Adrenal gland (tissue), 12 donors: ENCODE data around the gene CIZ1. TPM values are rescaled to one million over a fixed set of nuclear protein-coding genes. Genes with fewer than 3 reads are reported as not detected.

ENCODE experiments used
- DNase-seq, 7 donors: peaks; one replicate each; pipeline ENCODE4 v3.0.0-alpha.2; 2019 to 2020
- H3K27ac ChIP-seq, 5 donors: fragments of 200-600 bp; sonication (generic) in 4 of 5; 1 replicate in 3 of 5; 2 replicates in 2 of 5; pipeline versions ENCODE4 v1.5.1 to v1.8.0; 2016 to 2020; ENCODE audit warnings: mild to moderate bottlenecking in 1 of 5
- H3K27me3 ChIP-seq: fragments of 200-600 bp; 2 replicates; pipeline ENCODE4 v1.8.0; 2021
- H3K36me3 ChIP-seq, 2 donors: fragments of 200-600 bp; replicated peaks in 1 of 2; 1 replicate in 1 of 2; 2 replicates in 1 of 2; pipeline versions ENCODE4 v1.5.1 to v1.8.0; 2018 to 2022
- H3K4me1 ChIP-seq, 2 donors: fragments of 200-600 bp; replicated peaks in 1 of 2; 1 replicate in 1 of 2; 2 replicates in 1 of 2; pipeline versions ENCODE4 v1.5.1 to v1.8.0; 2018 to 2021
- H3K4me3 ChIP-seq, 4 donors: fragments of 200-600 bp; sonication (generic) in 3 of 4; one replicate each; pipeline ENCODE4 v1.5.1; 2016 to 2018
- H3K9me3 ChIP-seq, 3 donors: fragments of 200-600 bp; sonication (generic) in 1 of 3; replicated peaks in 1 of 3; 1 replicate in 2 of 3; 2 replicates in 1 of 3; pipeline versions ENCODE4 v1.5.1 to v1.8.0; 2016 to 2021
- CTCF ChIP-seq, 6 experiments: fragments of 450-650 bp in 4 of 6; fragments of 200-600 bp in 2 of 6; sonication (generic) in 1 of 6; IDR thresholded peaks; 1 replicate in 5 of 6; 2 replicates in 1 of 6; pipeline versions ENCODE4 v1.5.1 to v1.8.0; 2016 to 2021; ENCODE audit warnings: antibody characterized with exemption in 6 of 6, mild to moderate bottlenecking in 2 of 6, moderate library complexity in 1 of 6
- POLR2A ChIP-seq, 2 donors: fragments of 450-650 bp; IDR thresholded peaks; one replicate each; pipeline ENCODE4 v1.6.1; 2017; ENCODE audit warnings: antibody characterized with exemption in 2 of 2, mild to moderate bottlenecking in 2 of 2, moderate library complexity in 1 of 2
- WGBS, 4 donors: extraction: QIAGEN DNeasy Blood & Tissue Kit in 2 of 4; methylation state at CpG; one replicate each; pipeline versions ENCODE4 v1.1.5 to v1.1.7; 2013 to 2017; 5-methylcytosine and 5-hydroxymethylcytosine counted together
- intact Hi-C, 2 donors: fragments of 100-400 bp; cut with DNase I; formaldehyde crosslinking; loops; one replicate each; pipeline versions ENCODE4 v1.14.1 to v1.15.0; 2022 to 2023
- polyA plus RNA-seq, 3 donors: library from polyadenylated mRNA; stranded (reverse); fragments of 200-250 nt in 2 of 3; fragments of 350-450 nt in 1 of 3; fragmentation: Illumina TruSeq in 1 of 3; extraction: RNeasy Lipid Tissue Mini Kit (QIAGEN cat#74804) in 1 of 3; gene quantifications; one replicate each; pipeline ENCODE4 v1.2.3, GENCODE V29; 2013 to 2014
- total RNA-seq, 9 donors: library from RNA; depleted of rRNA in 4 of 9; stranded (reverse); fragments of >200 nt in 4 of 9; fragments of 120-200 nt in 1 of 9; fragmentation: NEBNext Ultra II Directional in 1 of 9; extraction: Animal tissue kit (Norgen Biotek cat#: 25700) in 1 of 9; gene quantifications; one replicate each; pipeline versions ENCODE4 v1.1.0 to v1.2.4, GENCODE V29; 2013 to 2023
- donor health status: healthy with polysubstance abuse.
- donor health status: Bipolar disorder and iron deficiency.
- donor health status: DM: yes; HTN: yes; CAD: no.
- donor health status: DM: no; HTN: no; CAD: no.
- donor health status: DM: no; HTN: no; CAD: no.
- donor health status: DM: yes; HTN: yes; CAD: no.

Gene CIZ1
- total and polyA plus RNA-seq, 12 donors, result 25.3 to 142 (median 80.4) TPM

- peak in 1 of 7 donors; percentile 12 for DNase-seq
- intact Hi-C loops, result no loop called here
- Histone ChIP-seq H3K27me3 (no peaks in the 10 kb centered on the region), H3K4me1 (peaks cover 0 to 9% of the 10 kb centered on the region in 2 donors), H3K4me3 (no peak overlapping the region), H3K27ac (no peak overlapping the region), H3K36me3 (no peaks in the 10 kb centered on the region), H3K9me3 (no peaks in the 10 kb centered on the region)
- 88 to 96% (median 90%) methylated on average over 8 of the region's 8 CpGs for WGBS, 4 donors
- TF ChIP-seq CTCF (IDR thresholded peaks at IDR 0.05) (no peak), POLR2A (IDR thresholded peaks at IDR 0.05) (no peak)
These were observed 44.7 kb downstream of the CIZ1 start for GRCh38 chr9:128146591-128147120.

DNA sequence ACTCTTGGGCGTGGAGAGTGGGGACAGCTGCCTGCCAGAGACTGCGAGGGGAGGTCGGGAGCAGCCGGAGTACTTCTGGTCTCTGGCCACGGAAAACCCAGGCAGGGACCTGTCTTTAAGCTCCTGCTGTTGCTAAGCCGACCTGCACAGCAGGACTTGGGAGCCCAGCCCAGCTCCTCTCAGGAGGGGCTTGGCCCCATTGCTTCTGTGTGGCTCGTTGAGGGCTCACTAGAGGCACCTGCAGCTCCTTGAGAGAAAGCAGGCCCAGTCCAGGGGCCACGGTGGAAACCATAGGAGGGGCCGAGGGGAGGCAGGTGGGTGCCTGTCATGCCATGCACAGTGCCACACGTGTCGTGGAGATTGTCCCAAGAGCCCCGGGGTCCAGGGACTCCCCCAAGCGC, 45.4 kb downstream of the CIZ1 start:
- H3K4me1 ChIP-seq, result peaks cover 0 to 9% of the 10 kb centered on the region in 2 donors
- no peak overlapping the region for H3K4me3 ChIP-seq
- no peaks in the 10 kb centered on the region for H3K9me3 ChIP-seq
- no peaks in the 10 kb centered on the region for H3K27me3 ChIP-seq
- no peak for DNase-seq
- TF ChIP-seq CTCF (IDR thresholded peaks at IDR 0.05), result no peak
- no peak for TF ChIP-seq POLR2A (IDR thresholded peaks at IDR 0.05)
- no peaks in the 10 kb centered on the region for H3K36me3 ChIP-seq
- no peak overlapping the region for H3K27ac ChIP-seq
- intact Hi-C loops, result no loop called here
- 80 to 89% (median 87%) methylated on average over 7 to 13 of the region's 13 CpGs for WGBS, 4 donors

DNA sequence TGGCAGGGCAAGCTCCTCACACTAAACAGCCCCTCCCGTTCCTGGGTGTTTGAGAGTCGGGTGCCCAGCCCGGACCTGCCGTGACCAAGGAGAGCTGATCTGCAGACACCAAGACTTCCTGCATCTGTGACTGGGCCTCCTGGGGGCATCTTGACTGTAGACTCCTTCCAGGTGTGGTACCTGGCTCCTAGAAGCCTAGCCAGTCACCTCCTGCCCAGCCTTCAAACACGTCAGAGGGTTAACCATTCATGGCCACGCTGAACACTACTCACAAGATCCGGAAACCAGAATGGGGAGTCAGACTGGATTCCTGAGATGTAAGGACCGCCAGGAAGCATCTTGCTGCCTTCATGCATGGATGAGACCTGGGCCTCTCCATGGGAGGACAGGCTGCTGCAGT, 45.8 kb downstream of the CIZ1 start:
- TF ChIP-seq CTCF (IDR thresholded peaks at IDR 0.05) (no peak), POLR2A (IDR thresholded peaks at IDR 0.05) (no peak)
- H3K27me3 ChIP-seq, result no peaks in the 10 kb centered on the region
- H3K27ac ChIP-seq, result no peak overlapping the region
- intact Hi-C loops, result no loop called here
- H3K36me3 ChIP-seq, result no peaks in the 10 kb centered on the region
- 81 to 94% (median 85%) methylated on average over 3 to 8 of the region's 8 CpGs; no CpG with 5 or more reads in 1 of the 4 donors for WGBS, 4 donors
- H3K4me1 ChIP-seq, result peaks cover 0 to 9% of the 10 kb centered on the region in 2 donors
- H3K9me3 ChIP-seq, result no peaks in the 10 kb centered on the region
- H3K4me3 ChIP-seq, result no peak overlapping the region
- DNase-seq, result no peak

DNA sequence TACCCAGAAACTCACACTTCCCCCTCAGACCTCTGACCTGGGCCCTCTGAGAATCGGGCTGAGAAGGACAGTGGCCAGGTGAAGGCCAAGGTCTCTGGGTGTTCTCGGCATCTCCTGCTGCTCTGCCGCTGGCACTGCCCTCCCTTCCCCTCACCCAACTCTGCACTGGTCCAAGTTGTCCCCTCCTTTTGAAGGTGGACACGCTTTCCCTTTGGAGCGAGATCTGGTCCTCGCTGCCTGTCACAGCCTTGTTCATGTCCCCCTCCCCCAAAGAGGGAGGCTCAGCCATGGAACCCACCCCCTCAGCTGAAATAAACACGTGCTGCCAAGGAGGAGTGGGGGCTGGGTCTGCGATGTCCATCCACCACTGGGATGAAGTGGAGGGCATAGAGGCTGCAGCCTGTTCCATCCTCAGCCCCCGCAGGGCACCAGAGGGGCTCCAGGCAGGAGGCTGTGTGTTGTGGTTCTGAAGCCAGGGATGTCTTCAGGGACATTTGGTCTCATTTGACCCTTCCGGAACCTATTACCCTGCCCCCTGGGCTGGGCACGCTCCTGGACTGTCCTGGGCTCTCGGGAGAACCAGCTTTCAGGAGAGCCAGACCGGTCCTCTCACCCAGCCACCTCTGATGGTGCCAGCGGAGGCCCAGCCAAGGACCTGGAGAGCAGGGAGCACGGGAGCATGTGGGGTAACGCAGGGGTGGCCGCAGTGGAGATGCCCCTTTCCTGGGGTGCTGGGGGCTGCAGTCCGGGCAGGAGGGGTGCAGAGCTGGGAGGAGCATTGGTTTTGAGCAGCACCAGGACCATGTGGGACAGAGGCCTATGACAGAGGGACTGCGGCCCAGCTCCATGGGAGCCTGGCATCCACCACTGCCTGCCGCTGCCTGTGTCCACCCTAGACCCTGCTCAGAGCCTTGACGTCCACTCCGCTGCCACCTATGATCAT, 46.9 kb downstream of the CIZ1 start:
- Histone ChIP-seq H3K4me3 (no peak overlapping the region), H3K4me1 (peaks cover 0 to 9% of the 10 kb centered on the region in 2 donors), H3K27ac (no peak overlapping the region), H3K9me3 (no peaks in the 10 kb centered on the region), H3K27me3 (no peaks in the 10 kb centered on the region), H3K36me3 (no peaks in the 10 kb centered on the region)
- 78 to 87% (median 84%) methylated on average over 9 to 22 of the region's 22 CpGs for WGBS, 4 donors
- DNase-seq, result peak in 1 of 7 donors; percentile 13
- intact Hi-C loops, result no loop called here
- TF ChIP-seq POLR2A (IDR thresholded peaks at IDR 0.05) (no peak), CTCF (IDR thresholded peaks at IDR 0.05) (no peak)
